GM23248 (cell line): ENCODE data around the gene SLC22A3.

ENCODE experiments used
- EZH2 ChIP-seq: fragments of 200-600 bp; sonication (generic); IDR thresholded peaks from 2 replicates; pipeline ENCODE4 v1.6.1; 2018; ENCODE audit warnings: antibody characterized with exemption, mild to moderate bottlenecking; ENCODE audit not compliant: insufficient read depth, poor library complexity, severe bottlenecking
- EZH2phosphoT487 ChIP-seq: fragments of 200-600 bp; sonication (generic); IDR thresholded peaks from 2 replicates; pipeline ENCODE4 v1.6.1; 2018; ENCODE audit warnings: antibody characterized with exemption, moderate library complexity, mild to moderate bottlenecking, low read depth; ENCODE audit not compliant: insufficient read depth

- TF ChIP-seq EZH2 (no peak), EZH2phosphoT487 (no peak)
Measured at GRCh38 chr6:160477901-160478300, 129.7 kb downstream of the SLC22A3 start.
